A673 (cell line): ENCODE results near the gene RPS4Y1. TPM values are rescaled to one million over a fixed set of nuclear protein-coding genes. Genes with fewer than 3 reads are reported as not detected.

Source experiments
- BruUV-seq: library from RNA; stranded (reverse); fragments of 400-500 nt; replicated peaks from 2 replicates; lab custom pipeline; 2021; lab: Mats Ljungman, UMichigan
- CTCF ChIA-PET: fragments of 300-600 bp; sonication (Branson Sonifier 250); formaldehyde crosslinking; loops from one replicate; lab custom pipeline; 2022; ENCODE audit warnings: antibody characterized with exemption; lab: Charles Lee
- POLR2A ChIA-PET: fragments of 300-600 bp; sonication (Branson Sonifier 250); formaldehyde crosslinking; loops from one replicate; lab custom pipeline; 2022; ENCODE audit warnings: antibody characterized with exemption; ENCODE audit not compliant: low non-redundant PET; lab: Charles Lee
- DNase-seq: peaks from one replicate; pipeline ENCODE4 v3.0.0-alpha.2; 2015; ENCODE audit warnings: low spot score
- H3K27ac ChIP-seq: fragments of 200-600 bp; sonication (generic); 2 replicates; pipeline ENCODE4 v1.5.1; 2016; ENCODE audit warnings: mixed run types, low read depth, mild to moderate bottlenecking, mixed read lengths, antibody characterized with exemption, low read length; ENCODE audit not compliant: poor library complexity, severe bottlenecking
- H3K27me3 ChIP-seq: fragments of 200-600 bp; sonication (generic); replicated peaks from 2 replicates; pipeline ENCODE4 v1.6.1; 2017; ENCODE audit warnings: mixed run types, low read depth, mild to moderate bottlenecking, mixed read lengths, antibody characterized with exemption, low read length; ENCODE audit not compliant: insufficient read depth, poor library complexity
- H3K36me3 ChIP-seq: fragments of 200-600 bp; sonication (generic); 2 replicates; pipeline ENCODE4 v1.6.1; 2016; ENCODE audit warnings: mixed run types, mild to moderate bottlenecking, mixed read lengths, antibody characterized with exemption, low read length; ENCODE audit not compliant: insufficient read depth, poor library complexity, severe bottlenecking
- H3K4me1 ChIP-seq: fragments of 200-600 bp; sonication (generic); 2 replicates; pipeline ENCODE4 v1.6.1; 2017; ENCODE audit warnings: mixed run types, mild to moderate bottlenecking, mixed read lengths, antibody characterized with exemption, low read length; ENCODE audit not compliant: insufficient read depth, poor library complexity, severe bottlenecking
- H3K4me3 ChIP-seq: fragments of 200-600 bp; sonication (generic); 2 replicates; pipeline ENCODE4 v1.5.1; 2016; ENCODE audit warnings: low read depth, mixed run types, mild to moderate bottlenecking, mixed read lengths, low read length; ENCODE audit not compliant: poor library complexity, severe bottlenecking
- H3K9me3 ChIP-seq: fragments of 200-600 bp; sonication (generic); 2 replicates; pipeline ENCODE4 v1.6.1; 2016; ENCODE audit warnings: mixed run types, low read depth, mild to moderate bottlenecking, mixed read lengths, antibody characterized with exemption, low read length; ENCODE audit not compliant: poor library complexity, severe bottlenecking
- CTCF ChIP-seq: fragments of 300-800, 200-600 bp; sonication (generic); conservative IDR thresholded peaks from 2 replicates; pipeline ENCODE4 v1.5.1; 2017; ENCODE audit warnings: low read depth, mild to moderate bottlenecking, antibody characterized with exemption, low read length, moderate library complexity, mixed read lengths
- EZH2 ChIP-seq: fragments of 200-600 bp; sonication (generic); IDR thresholded peaks from 2 replicates; pipeline ENCODE4 v1.6.1; 2017; ENCODE audit warnings: borderline replicate concordance, low read depth, mild to moderate bottlenecking, mixed read lengths, antibody characterized with exemption, low read length; ENCODE audit not compliant: poor library complexity, severe bottlenecking
- intact Hi-C: fragments of 100-400 bp; cut with micrococcal nuclease; formaldehyde crosslinking; loops from one replicate; pipeline ENCODE4 v1.10.0; 2022; ENCODE audit not compliant: unreplicated experiment
- total RNA-seq: library from RNA; stranded (reverse); gene quantifications from 2 replicates; pipeline ENCODE4 v1.2.3, GENCODE V29; 2021

Gene RPS4Y1
- total RNA-seq, 1 experiment from 2014 or later, result not detected

GRCh38 chrY:2857068-2857467 lies 15.7 kb downstream of the RPS4Y1 start:
- no peak overlapping the region for H3K4me3 ChIP-seq
- H3K27me3 ChIP-seq, result no peaks in the 10 kb centered on the region
- TF ChIP-seq CTCF (no peak), EZH2 (no peak)
- H3K9me3 ChIP-seq, result no peaks in the 10 kb centered on the region
- no TSS peak for BruUV-seq
- H3K27ac ChIP-seq, result no peak overlapping the region
- ChIA-PET CTCF (no interaction called here), POLR2A (no interaction called here)
- no peaks in the 10 kb centered on the region for H3K4me1 ChIP-seq
- DNase-seq, result no peak
- intact Hi-C loops, result no loop called here
- H3K36me3 ChIP-seq, result no peaks in the 10 kb centered on the region

- Histone ChIP-seq H3K36me3 (no peaks in the 10 kb centered on the region), H3K4me3 (no peak overlapping the region), H3K4me1 (no peaks in the 10 kb centered on the region), H3K27ac (no peak overlapping the region), H3K27me3 (no peaks in the 10 kb centered on the region), H3K9me3 (no peaks in the 10 kb centered on the region)
- TF ChIP-seq EZH2 (no peak), CTCF (no peak)
- ChIA-PET CTCF (no interaction called here), POLR2A (no interaction called here)
- DNase-seq, result no peak
- no TSS peak for BruUV-seq
- intact Hi-C loops, result no loop called here
Observed at GRCh38 chrY:2857686-2858085, 16.3 kb downstream of the RPS4Y1 start.

GRCh38 chrY:2859782-2860181 lies 18.4 kb downstream of the RPS4Y1 start:
- ChIA-PET CTCF (no interaction called here), POLR2A (no interaction called here)
- Histone ChIP-seq H3K4me1 (no peaks in the 10 kb centered on the region), H3K27ac (no peak overlapping the region), H3K36me3 (no peaks in the 10 kb centered on the region), H3K4me3 (no peak overlapping the region), H3K27me3 (no peaks in the 10 kb centered on the region), H3K9me3 (no peaks in the 10 kb centered on the region)
- no peak for DNase-seq
- TF ChIP-seq EZH2 (no peak), CTCF (no peak)
- no TSS peak for BruUV-seq
- intact Hi-C loops, result no loop called here
